ENCODE results near the gene RCC2.

Gene RCC2

GRCh38 chr1:17369466-17369865, 70.0 kb downstream of the RCC2 start:
- Histone ChIP-seq H4K20me1 (ENCODE audit: insufficient read depth, low read length) (no peaks in the 10 kb centered on the region), H3K36me3 (ENCODE audit: insufficient read depth, low read length) (no peaks in the 10 kb centered on the region), H2AFZ (ENCODE audit: low read length) (no peak overlapping the region), H3K9me3 (ENCODE audit: low read length) (peaks cover 4% of the 10 kb centered on the region; the same call in 1 of the 2 replicates), H3K27ac (ENCODE audit: low read depth, low read length, poor library complexity, severe bottlenecking) (no peak overlapping the region), H3K4me2 (ENCODE audit: low read length) (no peak overlapping the region), H3K9me2 (ENCODE audit: low read depth, low read length) (no peaks in the 10 kb centered on the region), H3K4me3 (ENCODE audit: low read depth, low read length, poor library complexity, severe bottlenecking) (no peak overlapping the region), H3K4me1 (ENCODE audit: insufficient read depth, low read length, severe bottlenecking) (no peaks in the 10 kb centered on the region), H3K27me3 (ENCODE audit: insufficient read depth, low read length) (peaks cover 7% of the 10 kb centered on the region; the same call in 1 of the 2 replicates), H3K79me2 (ENCODE audit: insufficient read depth, low read length) (no peaks in the 10 kb centered on the region), H3F3A (ENCODE audit: insufficient read depth, low read length) (no peaks in the 10 kb centered on the region), H3K9ac (ENCODE audit: low read length) (no peak overlapping the region)
- TF ChIP-seq EZH2 (IDR thresholded peaks at IDR 0.05; ENCODE audit: borderline replicate concordance, low read length): no peak
- TF ChIP-seq, protein P1, sequence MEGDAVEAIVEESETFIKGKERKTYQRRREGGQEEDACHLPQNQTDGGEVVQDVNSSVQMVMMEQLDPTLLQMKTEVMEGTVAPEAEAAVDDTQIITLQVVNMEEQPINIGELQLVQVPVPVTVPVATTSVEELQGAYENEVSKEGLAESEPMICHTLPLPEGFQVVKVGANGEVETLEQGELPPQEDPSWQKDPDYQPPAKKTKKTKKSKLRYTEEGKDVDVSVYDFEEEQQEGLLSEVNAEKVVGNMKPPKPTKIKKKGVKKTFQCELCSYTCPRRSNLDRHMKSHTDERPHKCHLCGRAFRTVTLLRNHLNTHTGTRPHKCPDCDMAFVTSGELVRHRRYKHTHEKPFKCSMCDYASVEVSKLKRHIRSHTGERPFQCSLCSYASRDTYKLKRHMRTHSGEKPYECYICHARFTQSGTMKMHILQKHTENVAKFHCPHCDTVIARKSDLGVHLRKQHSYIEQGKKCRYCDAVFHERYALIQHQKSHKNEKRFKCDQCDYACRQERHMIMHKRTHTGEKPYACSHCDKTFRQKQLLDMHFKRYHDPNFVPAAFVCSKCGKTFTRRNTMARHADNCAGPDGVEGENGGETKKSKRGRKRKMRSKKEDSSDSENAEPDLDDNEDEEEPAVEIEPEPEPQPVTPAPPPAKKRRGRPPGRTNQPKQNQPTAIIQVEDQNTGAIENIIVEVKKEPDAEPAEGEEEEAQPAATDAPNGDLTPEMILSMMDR (IDR thresholded peaks at IDR 0.05; ENCODE audit: low read length): no peak

- H3K9me3 ChIP-seq (ENCODE audit: low read length): peaks cover 7% of the 10 kb centered on the region; the same call in 1 of the 2 replicates
- no peak for TF ChIP-seq EZH2 (IDR thresholded peaks at IDR 0.05; ENCODE audit: borderline replicate concordance, low read length)
- no peaks in the 10 kb centered on the region for H3F3A ChIP-seq (ENCODE audit: insufficient read depth, low read length)
- no peaks in the 10 kb centered on the region for H3K9me2 ChIP-seq (ENCODE audit: low read depth, low read length)
- H3K27ac ChIP-seq (ENCODE audit: low read depth, low read length, poor library complexity, severe bottlenecking): no peak overlapping the region
- H3K4me2 ChIP-seq (ENCODE audit: low read length): no peak overlapping the region
- H3K4me1 ChIP-seq (ENCODE audit: insufficient read depth, low read length, severe bottlenecking): no peaks in the 10 kb centered on the region
- no peaks in the 10 kb centered on the region for H3K79me2 ChIP-seq (ENCODE audit: insufficient read depth, low read length)
- H2AFZ ChIP-seq (ENCODE audit: low read length): no peak overlapping the region
- no peak overlapping the region for H3K4me3 ChIP-seq (ENCODE audit: low read depth, low read length, poor library complexity, severe bottlenecking)
- H3K9ac ChIP-seq (ENCODE audit: low read length): no peak overlapping the region
- H3K27me3 ChIP-seq (ENCODE audit: insufficient read depth, low read length): peaks cover 6% of the 10 kb centered on the region; the same call in 1 of the 2 replicates
- no peaks in the 10 kb centered on the region; the same call in 1 of the 2 replicates for H3K36me3 ChIP-seq (ENCODE audit: insufficient read depth, low read length)
- H4K20me1 ChIP-seq (ENCODE audit: insufficient read depth, low read length): no peaks in the 10 kb centered on the region
These were observed 74.2 kb downstream of the RCC2 start for GRCh38 chr1:17365293-17365692.

GRCh38 chr1:17363771-17364170, 75.7 kb downstream of the RCC2 start:
- H3K9me2 ChIP-seq (ENCODE audit: low read depth, low read length): no peaks in the 10 kb centered on the region
- H4K20me1 ChIP-seq (ENCODE audit: insufficient read depth, low read length): no peaks in the 10 kb centered on the region
- no peak overlapping the region for H3K9ac ChIP-seq (ENCODE audit: low read length)
- peaks cover 6% of the 10 kb centered on the region; the same call in 1 of the 2 replicates for H3K27me3 ChIP-seq (ENCODE audit: insufficient read depth, low read length)
- H3K27ac ChIP-seq (ENCODE audit: low read depth, low read length, poor library complexity, severe bottlenecking): no peak overlapping the region
- H2AFZ ChIP-seq (ENCODE audit: low read length): no peak overlapping the region
- TF ChIP-seq, protein P1 (IDR thresholded peaks at IDR 0.05; ENCODE audit: low read length): no peak
- no peak for TF ChIP-seq EZH2 (IDR thresholded peaks at IDR 0.05; ENCODE audit: borderline replicate concordance, low read length)
- no peaks in the 10 kb centered on the region for H3K79me2 ChIP-seq (ENCODE audit: insufficient read depth, low read length)
- H3K9me3 ChIP-seq (ENCODE audit: low read length): peaks cover 7% of the 10 kb centered on the region; the same call in 1 of the 2 replicates
- H3F3A ChIP-seq (ENCODE audit: insufficient read depth, low read length): no peaks in the 10 kb centered on the region
- no peaks in the 10 kb centered on the region for H3K4me1 ChIP-seq (ENCODE audit: insufficient read depth, low read length, severe bottlenecking)
- H3K4me3 ChIP-seq (ENCODE audit: low read depth, low read length, poor library complexity, severe bottlenecking): no peak overlapping the region
- H3K36me3 ChIP-seq (ENCODE audit: insufficient read depth, low read length): no peaks in the 10 kb centered on the region; the same call in 1 of the 2 replicates
- no peak overlapping the region for H3K4me2 ChIP-seq (ENCODE audit: low read length)

GRCh38 chr1:17363351-17363750, 76.1 kb downstream of the RCC2 start:
- Histone ChIP-seq H3K4me2 (ENCODE audit: low read length) (no peak overlapping the region), H2AFZ (ENCODE audit: low read length) (no peak overlapping the region), H4K20me1 (ENCODE audit: insufficient read depth, low read length) (no peaks in the 10 kb centered on the region), H3K9ac (ENCODE audit: low read length) (no peak overlapping the region), H3K9me2 (ENCODE audit: low read depth, low read length) (no peaks in the 10 kb centered on the region), H3K79me2 (ENCODE audit: insufficient read depth, low read length) (no peaks in the 10 kb centered on the region), H3K27me3 (ENCODE audit: insufficient read depth, low read length) (peaks cover 6% of the 10 kb centered on the region; the same call in 1 of the 2 replicates), H3F3A (ENCODE audit: insufficient read depth, low read length) (no peaks in the 10 kb centered on the region), H3K36me3 (ENCODE audit: insufficient read depth, low read length) (no peaks in the 10 kb centered on the region; the same call in 1 of the 2 replicates), H3K4me1 (ENCODE audit: insufficient read depth, low read length, severe bottlenecking) (no peaks in the 10 kb centered on the region), H3K4me3 (ENCODE audit: low read depth, low read length, poor library complexity, severe bottlenecking) (no peak overlapping the region), H3K9me3 (ENCODE audit: low read length) (peaks cover 7% of the 10 kb centered on the region; the same call in 1 of the 2 replicates), H3K27ac (ENCODE audit: low read depth, low read length, poor library complexity, severe bottlenecking) (no peak overlapping the region)
- TF ChIP-seq EZH2 (IDR thresholded peaks at IDR 0.05; ENCODE audit: borderline replicate concordance, low read length): no peak
- TF ChIP-seq, protein P1 (IDR thresholded peaks at IDR 0.05; ENCODE audit: low read length): no peak

Measured in OCI-LY1 (cell line).